HCEC 1CT (cell line): Measurements from ENCODE around the gene BMX.

Source experiments
- DNase-seq: peaks from one replicate; pipeline ENCODE4 v3.0.0-alpha.2; 2017

BMX gene

GRCh38 chrX:15576019-15576418 lies 75.4 kb downstream of the BMX start:
- no peak for DNase-seq

DNA sequence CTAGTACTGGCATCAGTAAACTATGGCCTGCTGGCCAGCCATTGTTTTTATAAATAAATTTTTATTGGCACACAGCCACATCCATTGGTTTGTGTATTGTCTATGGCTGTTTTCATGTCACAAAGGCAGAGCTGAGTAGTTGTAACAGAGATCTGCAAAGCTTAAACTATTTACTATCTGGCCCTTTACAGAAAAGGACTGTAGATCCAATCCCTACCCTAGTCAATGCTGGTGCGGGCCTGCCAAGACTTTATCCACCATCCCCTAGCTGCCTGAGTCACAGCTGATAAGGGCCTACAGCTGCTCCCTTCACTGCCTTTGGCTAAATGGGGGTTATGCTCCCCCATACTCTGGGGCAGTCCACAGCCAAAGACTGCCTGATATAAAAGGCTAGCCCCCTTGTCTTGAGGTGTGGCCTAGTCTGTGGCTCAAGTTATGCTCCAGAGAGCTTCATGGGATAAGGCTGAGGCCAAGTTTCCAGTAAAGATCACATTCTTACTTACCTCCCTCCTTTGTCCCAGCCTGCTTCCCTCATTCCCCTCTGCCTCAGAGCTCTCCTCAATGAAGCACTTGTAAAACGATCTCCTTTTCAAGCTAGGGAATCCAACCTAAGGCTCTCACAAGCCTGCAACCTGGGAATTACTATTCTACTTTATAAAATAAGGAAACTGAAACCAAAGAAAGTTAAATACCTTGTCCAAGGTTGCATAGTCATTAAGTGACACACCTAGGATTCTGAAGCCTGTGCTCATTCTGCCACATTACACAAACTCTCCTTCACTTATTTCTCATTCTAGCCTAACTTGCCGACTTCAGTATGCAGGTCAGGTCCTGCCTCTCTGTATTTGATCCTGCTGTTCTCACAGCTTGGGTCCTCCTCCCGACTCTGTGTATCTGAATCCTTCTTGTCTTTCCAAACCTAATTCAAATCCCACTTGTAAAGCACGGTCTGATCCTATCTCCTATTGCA lies 79.5 kb downstream of the BMX start:
- no peak for DNase-seq

DNA sequence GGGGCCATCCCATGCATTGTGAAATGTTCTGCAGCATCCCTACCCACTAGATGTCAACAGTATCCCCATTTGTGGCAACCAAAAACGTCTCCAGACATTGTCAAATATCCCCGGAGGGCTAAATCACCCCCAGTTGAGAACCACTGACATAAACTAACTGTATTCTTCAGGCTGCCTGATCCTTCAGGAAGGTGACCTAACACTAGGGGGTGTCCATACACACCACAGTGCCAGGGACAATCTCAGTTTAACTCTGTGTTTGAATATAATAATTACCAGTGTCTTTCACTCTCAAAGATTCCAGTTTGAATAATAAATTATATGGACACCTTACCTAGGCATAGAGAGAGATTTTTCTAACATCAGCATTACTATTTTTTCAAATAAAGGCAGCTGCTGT lies 93.8 kb downstream of the BMX start:
- DNase-seq, result no peak

- no peak for DNase-seq
These were observed 97.4 kb downstream of the BMX start for GRCh38 chrX:15598026-15598425.

DNA sequence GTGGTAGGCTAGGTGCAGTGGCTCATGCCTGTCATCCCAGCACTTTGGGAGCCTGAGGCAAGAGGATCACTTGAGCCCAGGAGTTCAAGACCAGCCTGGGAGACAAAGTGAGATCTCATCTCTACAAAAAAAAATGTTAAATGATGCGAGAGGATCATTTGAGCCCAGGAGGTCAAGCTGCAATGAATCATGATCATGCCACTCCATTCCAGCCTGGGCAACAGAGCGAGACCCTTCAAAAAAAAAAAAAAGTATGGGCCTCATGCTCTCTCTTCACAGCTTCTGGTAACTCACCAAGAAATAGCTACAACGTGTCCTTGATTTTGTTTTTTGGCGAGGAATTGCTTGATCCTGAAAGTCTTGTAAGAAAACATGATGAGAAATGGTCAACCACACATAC lies 98.9 kb downstream of the BMX start:
- DNase-seq, result no peak

GRCh38 chrX:15600049-15600448 lies 99.4 kb downstream of the BMX start:
- no peak for DNase-seq

GRCh38 chrX:15600745-15601144 lies 100.1 kb downstream of the BMX start, which contains the start of gene ACE2:
Gene ACE2, minus strand, starts transcription at chrX:15600960. Its CDS starts 49 bp downstream, at chrX:15600911.
- DNase-seq, result no peak

GRCh38 chrX:15601932-15602331 lies 101.3 kb downstream of the BMX start:
- DNase-seq, result no peak

GRCh38 chrX:15602761-15603160 lies 102.2 kb downstream of the BMX start:
- no peak for DNase-seq

DNA sequence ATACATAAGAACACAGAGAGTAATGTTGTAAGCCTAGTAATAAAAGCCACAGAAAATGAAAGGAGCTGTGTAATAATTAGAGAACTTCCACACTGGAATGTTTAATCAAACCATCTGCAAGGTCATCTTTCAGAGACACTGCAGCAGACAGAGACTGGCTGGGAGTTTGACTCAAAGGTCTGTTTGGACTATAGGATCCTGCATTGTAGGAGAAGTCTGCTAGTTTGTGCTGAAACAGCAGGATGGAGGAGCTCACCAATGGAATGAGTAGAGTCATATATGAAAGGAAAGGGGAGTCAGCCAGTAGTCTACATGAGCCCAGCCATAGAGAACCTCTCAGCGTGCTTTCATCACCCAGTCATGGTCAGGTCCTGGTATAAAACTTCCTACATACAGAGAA lies 104.6 kb downstream of the BMX start:
- DNase-seq, result no peak
